ENCODE results near the gene TRPV3. TPM values are rescaled to one million over a fixed set of nuclear protein-coding genes. Genes with fewer than 3 reads are reported as not detected.

TRPV3 gene
- total RNA-seq, 4 donors from 2014 or later: 21.8 to 33.2 (median 25.1) TPM

DNA sequence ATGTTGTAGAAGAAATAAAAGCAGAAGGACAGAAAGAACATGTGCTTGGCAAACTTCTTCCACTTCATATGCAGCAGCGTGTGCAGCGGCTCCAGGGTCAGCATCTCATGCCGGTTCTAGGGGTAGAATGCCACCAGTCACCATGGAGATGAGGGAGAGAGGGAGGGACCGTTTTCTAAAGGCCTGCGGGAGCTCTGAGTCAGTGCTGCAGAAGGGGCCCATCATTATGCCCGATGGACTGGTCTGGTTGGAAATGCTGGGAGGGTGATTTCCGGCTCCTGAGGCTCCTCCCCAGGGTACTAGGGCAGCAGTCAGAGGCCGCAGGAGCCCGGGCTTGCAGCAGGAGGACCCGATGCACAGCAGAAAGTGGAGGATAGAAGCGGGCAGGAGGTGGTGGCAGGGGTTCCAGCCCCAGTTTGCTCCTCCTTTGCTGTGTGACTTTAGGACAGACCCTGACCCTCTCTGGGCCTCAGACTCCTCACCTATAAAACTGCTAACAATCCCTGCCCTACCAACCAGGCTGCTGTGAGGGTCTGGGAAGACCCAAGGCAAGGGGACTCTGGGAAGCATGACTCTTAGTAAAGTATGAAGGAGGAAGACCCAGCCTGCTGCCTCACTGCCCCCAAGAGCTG, 28.6 kb downstream of the TRPV3 start:
- intact Hi-C loops (cut with DNase I; ENCODE audit: low total_unique reads): no loop called here
- TF ChIP-seq POLR2A (IDR thresholded peaks at IDR 0.05): no peak
- TF ChIP-seq, protein P1, sequence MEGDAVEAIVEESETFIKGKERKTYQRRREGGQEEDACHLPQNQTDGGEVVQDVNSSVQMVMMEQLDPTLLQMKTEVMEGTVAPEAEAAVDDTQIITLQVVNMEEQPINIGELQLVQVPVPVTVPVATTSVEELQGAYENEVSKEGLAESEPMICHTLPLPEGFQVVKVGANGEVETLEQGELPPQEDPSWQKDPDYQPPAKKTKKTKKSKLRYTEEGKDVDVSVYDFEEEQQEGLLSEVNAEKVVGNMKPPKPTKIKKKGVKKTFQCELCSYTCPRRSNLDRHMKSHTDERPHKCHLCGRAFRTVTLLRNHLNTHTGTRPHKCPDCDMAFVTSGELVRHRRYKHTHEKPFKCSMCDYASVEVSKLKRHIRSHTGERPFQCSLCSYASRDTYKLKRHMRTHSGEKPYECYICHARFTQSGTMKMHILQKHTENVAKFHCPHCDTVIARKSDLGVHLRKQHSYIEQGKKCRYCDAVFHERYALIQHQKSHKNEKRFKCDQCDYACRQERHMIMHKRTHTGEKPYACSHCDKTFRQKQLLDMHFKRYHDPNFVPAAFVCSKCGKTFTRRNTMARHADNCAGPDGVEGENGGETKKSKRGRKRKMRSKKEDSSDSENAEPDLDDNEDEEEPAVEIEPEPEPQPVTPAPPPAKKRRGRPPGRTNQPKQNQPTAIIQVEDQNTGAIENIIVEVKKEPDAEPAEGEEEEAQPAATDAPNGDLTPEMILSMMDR (IDR thresholded peaks at IDR 0.05): no peak
- no peak overlapping the region for H3K4me3 ChIP-seq (ENCODE audit: low read depth, poor library complexity, severe bottlenecking)
- 54 to 70% methylated on average over 8 to 11 of the region's 11 CpGs for WGBS, 2 donors
- DNase-seq (ENCODE audit: low spot score in 2 of 2): no peak

DNA sequence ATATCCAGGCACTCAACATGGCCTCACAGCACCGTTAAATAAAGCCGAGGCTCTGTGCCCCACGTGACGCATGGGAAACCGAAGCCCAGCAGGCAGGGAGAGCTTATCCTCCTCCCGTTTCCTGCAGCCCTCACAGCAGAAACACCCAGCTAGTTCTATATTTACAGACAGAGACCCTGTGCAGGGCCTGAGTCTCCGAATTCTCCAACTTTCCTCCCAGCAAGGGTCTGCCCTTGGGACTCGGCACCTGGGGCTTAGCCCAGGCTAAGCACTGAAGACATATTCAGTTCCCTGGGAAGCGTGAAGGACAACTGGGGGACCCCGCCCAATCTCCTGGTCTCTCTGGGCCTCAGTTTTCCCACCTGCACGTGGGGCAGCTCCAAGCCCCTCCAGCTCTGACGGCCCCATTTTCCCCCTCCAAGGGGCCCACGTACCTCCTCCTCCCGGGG, 29.2 kb downstream of the TRPV3 start:
- H3K4me3 ChIP-seq (ENCODE audit: low read depth, poor library complexity, severe bottlenecking): no peak overlapping the region
- intact Hi-C loops (cut with DNase I; ENCODE audit: low total_unique reads): no loop called here
- no peak for TF ChIP-seq POLR2A (IDR thresholded peaks at IDR 0.05)
- TF ChIP-seq, protein P1 (IDR thresholded peaks at IDR 0.05): no peak
- 79 to 80% methylated on average over 14 of the region's 14 CpGs for WGBS, 2 donors
- no peak for DNase-seq (ENCODE audit: low spot score in 2 of 2)

DNA sequence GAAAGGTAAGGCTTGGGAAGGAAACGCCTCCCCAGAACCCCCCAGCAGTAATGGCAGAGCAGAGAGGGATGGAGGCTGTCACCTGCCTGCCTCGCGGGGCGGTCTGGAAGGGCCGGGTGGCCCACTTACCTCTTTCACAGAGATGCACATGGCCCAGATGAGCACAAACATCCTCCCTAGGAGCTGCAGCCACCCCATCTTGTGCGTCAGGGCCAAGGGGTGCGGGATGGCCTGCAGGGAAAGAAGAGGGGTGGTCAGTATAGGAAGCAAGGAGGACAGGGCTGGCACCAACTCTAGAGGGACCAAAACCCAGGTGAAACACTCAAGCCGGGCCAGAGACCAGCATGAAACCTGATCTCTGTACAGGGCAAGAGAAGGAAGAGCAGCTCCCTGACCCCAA, 29.7 kb downstream of the TRPV3 start:
- no peak for TF ChIP-seq POLR2A (IDR thresholded peaks at IDR 0.05)
- TF ChIP-seq, protein P1 (IDR thresholded peaks at IDR 0.05): no peak
- DNase-seq (ENCODE audit: low spot score in 2 of 2): no peak
- intact Hi-C loops (cut with DNase I; ENCODE audit: low total_unique reads): no loop called here
- H3K4me3 ChIP-seq (ENCODE audit: low read depth, poor library complexity, severe bottlenecking): no peak overlapping the region
- 91 to 94% methylated on average over 8 of the region's 8 CpGs for WGBS, 2 donors

DNA sequence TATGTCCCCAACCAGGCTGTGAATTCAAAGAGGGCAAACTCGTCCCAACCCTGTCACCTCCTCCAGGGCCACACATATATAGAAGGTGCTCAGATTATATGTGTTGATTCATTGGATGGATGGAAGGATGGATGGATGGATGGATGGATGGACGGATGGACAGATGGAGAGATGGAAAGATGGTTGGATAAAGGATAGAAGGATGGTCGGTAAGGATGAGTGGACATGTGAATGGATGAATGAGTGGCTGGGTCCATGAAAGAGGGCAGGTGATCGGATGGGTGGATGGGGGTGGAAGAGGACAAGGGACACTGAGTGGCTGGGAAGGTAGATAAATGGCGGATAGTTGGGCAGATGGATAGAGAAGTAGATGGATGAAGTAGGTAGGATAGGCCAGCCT, 30.1 kb downstream of the TRPV3 start:
- TF ChIP-seq, protein P1 (IDR thresholded peaks at IDR 0.05): no peak
- TF ChIP-seq POLR2A (IDR thresholded peaks at IDR 0.05): no peak
- WGBS, 2 donors: 94 to 99% methylated on average over 5 of the region's 5 CpGs
- DNase-seq (ENCODE audit: low spot score in 2 of 2): no peak
- H3K4me3 ChIP-seq (ENCODE audit: low read depth, poor library complexity, severe bottlenecking): no peak overlapping the region
- intact Hi-C loops (cut with DNase I; ENCODE audit: low total_unique reads): no loop called here

DNA sequence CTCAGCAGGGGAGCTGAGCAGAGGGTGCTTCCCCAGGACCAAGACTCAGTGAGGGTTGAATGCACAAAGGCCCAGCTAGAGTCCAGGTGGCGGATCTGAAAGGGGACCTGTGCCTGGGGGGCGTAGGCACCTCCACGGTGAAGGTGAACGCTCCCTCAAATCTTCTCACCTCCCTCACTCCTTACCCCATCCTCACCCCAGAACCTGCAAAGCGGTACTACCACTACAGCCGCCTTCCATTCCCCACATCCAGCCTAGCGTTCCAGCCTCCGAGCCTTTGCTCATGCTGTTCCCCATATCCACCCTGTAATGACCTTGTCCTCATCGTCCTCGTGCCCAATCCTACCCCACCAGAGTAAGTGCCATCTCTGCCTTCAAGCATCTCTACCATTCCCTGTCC, 30.6 kb downstream of the TRPV3 start:
- intact Hi-C loops (cut with DNase I; ENCODE audit: low total_unique reads): no loop called here
- TF ChIP-seq POLR2A (IDR thresholded peaks at IDR 0.05): no peak
- TF ChIP-seq, protein P1 (IDR thresholded peaks at IDR 0.05): no peak
- WGBS, 2 donors: 85% methylated on average over 10 of the region's 10 CpGs
- no peak overlapping the region for H3K4me3 ChIP-seq (ENCODE audit: low read depth, poor library complexity, severe bottlenecking)
- DNase-seq (ENCODE audit: low spot score in 2 of 2): no peak

DNA sequence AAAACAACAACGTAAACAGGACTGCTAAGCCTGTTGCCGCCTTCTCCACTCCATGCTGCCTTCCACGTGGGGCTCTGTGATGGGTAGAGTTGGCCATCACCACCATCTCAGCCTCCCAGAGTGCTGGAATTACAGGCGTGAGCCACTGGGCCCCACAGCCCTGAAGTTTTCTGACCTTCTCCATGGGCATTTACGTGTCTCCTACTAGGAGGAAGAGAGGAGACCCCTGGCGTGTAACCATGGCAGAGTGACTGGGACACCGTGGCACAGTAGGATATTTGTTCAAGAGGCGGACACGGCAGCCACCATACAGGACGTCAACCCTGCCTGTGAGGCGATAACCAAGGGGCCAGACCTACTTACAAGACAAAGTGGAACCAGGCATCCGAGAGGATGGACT, 31.1 kb downstream of the TRPV3 start:
- DNase-seq (ENCODE audit: low spot score in 2 of 2): no peak
- no peak overlapping the region for H3K4me3 ChIP-seq (ENCODE audit: low read depth, poor library complexity, severe bottlenecking)
- intact Hi-C loops (cut with DNase I; ENCODE audit: low total_unique reads): no loop called here
- 91 to 95% methylated on average over 12 of the region's 12 CpGs for WGBS, 2 donors
- TF ChIP-seq, protein P1 (IDR thresholded peaks at IDR 0.05): no peak
- TF ChIP-seq POLR2A (IDR thresholded peaks at IDR 0.05): no peak

Data from lower leg skin (tissue), 4 donors.